KOPT-K1 (cell line): ENCODE results near the gene ADAMTS7.
A peak's percentile ranks its signal among the peaks of the same experiment; 100 is the strongest.
"Not testable (repeated sequence)": the region's sequence is repeated elsewhere in the genome, so short reads cannot be mapped to it uniquely, and the experiment has no call there.

Experiments used
- H3K27ac ChIP-seq: fragments of 200-600 bp; sonication (generic); 2 replicates; pipeline ENCODE4 v1.5.1; 2016; ENCODE audit warnings: antibody characterized with exemption, mild to moderate bottlenecking, low read depth, low read length; ENCODE audit not compliant: poor library complexity, severe bottlenecking
- H3K36me3 ChIP-seq: fragments of 200-600 bp; sonication (generic); 2 replicates; pipeline ENCODE4 v1.5.1; 2017; ENCODE audit warnings: antibody characterized with exemption, mild to moderate bottlenecking, low read length, moderate library complexity; ENCODE audit not compliant: insufficient read depth
- H3K9me3 ChIP-seq: fragments of 200-600 bp; sonication (generic); 2 replicates; pipeline ENCODE4 v1.5.1; 2017; ENCODE audit warnings: antibody characterized with exemption, low read length, mild to moderate bottlenecking; ENCODE audit not compliant: insufficient read depth, poor library complexity, severe bottlenecking

The ADAMTS7 gene

GRCh38 chr15:78719819-78720450 is 91.3 kb downstream of the ADAMTS7 start:
- H3K36me3 ChIP-seq, H3K9me3 ChIP-seq: not testable (repeated sequence)
- peak overlapping the region; percentile 28 for H3K27ac ChIP-seq

- Histone ChIP-seq H3K27ac (no peak overlapping the region), H3K36me3 (no peaks in the 10 kb centered on the region), H3K9me3 (peaks cover 3% of the 10 kb centered on the region)
These were observed 92.4 kb downstream of the ADAMTS7 start for GRCh38 chr15:78718837-78719236.

GRCh38 chr15:78717956-78718656 is 93.2 kb downstream of the ADAMTS7 start:
- Histone ChIP-seq H3K9me3 (peaks cover 3% of the 10 kb centered on the region), H3K36me3 (no peaks in the 10 kb centered on the region), H3K27ac (no peak overlapping the region)

GRCh38 chr15:78716651-78717050 is 94.6 kb downstream of the ADAMTS7 start:
- no peak overlapping the region for H3K27ac ChIP-seq

GRCh38 chr15:78715930-78716329 is 95.3 kb downstream of the ADAMTS7 start:
- H3K9me3 ChIP-seq: peaks cover 3% of the 10 kb centered on the region
- H3K27ac ChIP-seq: no peak overlapping the region
- no peaks in the 10 kb centered on the region for H3K36me3 ChIP-seq

More at GRCh38 chr15:78716651-78717050, 94.6 kb downstream of the ADAMTS7 start:
- peaks cover 3% of the 10 kb centered on the region for H3K9me3 ChIP-seq
- H3K36me3 ChIP-seq: no peaks in the 10 kb centered on the region

GRCh38 chr15:78715434-78715833 is 95.8 kb downstream of the ADAMTS7 start:
- Histone ChIP-seq H3K27ac (no peak overlapping the region), H3K9me3 (peaks cover 3% of the 10 kb centered on the region), H3K36me3 (no peaks in the 10 kb centered on the region)

- H3K36me3 ChIP-seq: no peaks in the 10 kb centered on the region
- no peak overlapping the region for H3K27ac ChIP-seq
- peaks cover 3% of the 10 kb centered on the region for H3K9me3 ChIP-seq
These were observed 96.4 kb downstream of the ADAMTS7 start for GRCh38 chr15:78714890-78715289.

GRCh38 chr15:78712797-78713515 is 98.3 kb downstream of the ADAMTS7 start:
- Histone ChIP-seq H3K9me3 (peaks cover 3% of the 10 kb centered on the region), H3K36me3 (no peaks in the 10 kb centered on the region), H3K27ac (no peak overlapping the region)

- H3K9me3 ChIP-seq: peaks cover 3% of the 10 kb centered on the region
- no peaks in the 10 kb centered on the region for H3K36me3 ChIP-seq
These were observed 99.6 kb downstream of the ADAMTS7 start for GRCh38 chr15:78711638-78712037.

GRCh38 chr15:78709263-78709882 is 101.9 kb downstream of the ADAMTS7 start:
- H3K27ac ChIP-seq: no peak overlapping the region
- no peaks in the 10 kb centered on the region for H3K36me3 ChIP-seq
- H3K9me3 ChIP-seq: peaks cover 4% of the 10 kb centered on the region

More at GRCh38 chr15:78711638-78712037, 99.6 kb downstream of the ADAMTS7 start:
- no peak overlapping the region for H3K27ac ChIP-seq
